GM12878 (cell line): Measurements from ENCODE around the gene NEUROG2. TPM values are rescaled to one million over a fixed set of nuclear protein-coding genes. Genes with fewer than 3 reads are reported as not detected.

ENCODE experiments used
- ASH2L ChIP-seq: fragments of 300-600, 200-600 bp; sonication (generic); IDR thresholded peaks from 2 replicates; pipeline ENCODE4 v1.6.1; 2017; ENCODE audit warnings: low read depth, mild to moderate bottlenecking, borderline replicate concordance
- BACH1 ChIP-seq: fragments of 450-650 bp; IDR thresholded peaks from 2 replicates; pipeline ENCODE4 v1.6.1; 2017; ENCODE audit warnings: mild to moderate bottlenecking, borderline replicate concordance
- EGR1 ChIP-seq, 2 experiments: IDR thresholded peaks; 1 replicate in 1 of 2; 2 replicates in 1 of 2; pipeline ENCODE4 v1.6.1; 2011 to 2012; ENCODE audit warnings: low read depth in 2 of 2, low read length in 2 of 2, borderline replicate concordance in 1 of 2, mild to moderate bottlenecking in 1 of 2, moderate library complexity in 1 of 2
- HDAC2 ChIP-seq: fragments of 200-600 bp; sonication (generic); IDR thresholded peaks from 2 replicates; pipeline ENCODE4 v1.6.1; 2017
- IKZF1 ChIP-seq: fragments of 450-650 bp; conservative IDR thresholded peaks from 2 replicates; pipeline ENCODE4 v1.6.1; 2017; ENCODE audit warnings: antibody characterized with exemption, mild to moderate bottlenecking
- IRF4 ChIP-seq: IDR thresholded peaks from 2 replicates; pipeline ENCODE4 v1.6.1; 2011; ENCODE audit warnings: low read depth, low read length
- MLLT1 ChIP-seq: fragments of 450-650 bp; IDR thresholded peaks from 2 replicates; pipeline ENCODE4 v1.6.1; 2016; ENCODE audit warnings: mild to moderate bottlenecking
- MTA2 ChIP-seq: fragments of 450-650 bp; IDR thresholded peaks from 2 replicates; pipeline ENCODE4 v1.6.1; 2016; ENCODE audit warnings: low read depth, mild to moderate bottlenecking, moderate library complexity
- MXI1 ChIP-seq: fragments of 150-350 bp; IDR thresholded peaks from 2 replicates; pipeline ENCODE4 v1.6.1; 2011; ENCODE audit warnings: low read depth, mild to moderate bottlenecking, inconsistent platforms, low read length, improper control_type of control experiment
- NBN ChIP-seq: fragments of 450-650 bp; IDR thresholded peaks from 2 replicates; pipeline ENCODE4 v1.6.1; 2016
- NKRF ChIP-seq: fragments of 450-650 bp; conservative IDR thresholded peaks from 2 replicates; pipeline ENCODE4 v1.6.1; 2017; ENCODE audit warnings: mild to moderate bottlenecking, moderate library complexity
- NR2C1 ChIP-seq: fragments of 450-650 bp; IDR thresholded peaks from 2 replicates; pipeline ENCODE4 v1.6.1; 2017; ENCODE audit warnings: antibody characterized with exemption, mild to moderate bottlenecking, moderate library complexity
- NR2F1 ChIP-seq: fragments of 450-650 bp; conservative IDR thresholded peaks from 2 replicates; pipeline ENCODE4 v1.6.1; 2017; ENCODE audit warnings: mild to moderate bottlenecking
- NRF1 ChIP-seq: conservative IDR thresholded peaks from 2 replicates; pipeline ENCODE4 v1.6.1; 2011; ENCODE audit warnings: mild to moderate bottlenecking, low read depth, low read length, improper control_type of control experiment
- PKNOX1 ChIP-seq: fragments of 450-650 bp; IDR thresholded peaks from 2 replicates; pipeline ENCODE4 v1.6.1; 2016; ENCODE audit warnings: mild to moderate bottlenecking
- POLR2A ChIP-seq: IDR thresholded peaks from 2 replicates; pipeline ENCODE4 v1.6.1; 2011; ENCODE audit warnings: low read depth, mild to moderate bottlenecking, low read length
- POLR2AphosphoS5 ChIP-seq: IDR thresholded peaks from 2 replicates; pipeline ENCODE4 v1.6.1; 2011; ENCODE audit warnings: mild to moderate bottlenecking, low read length, inconsistent platforms
- SMC3 ChIP-seq: IDR thresholded peaks from 2 replicates; pipeline ENCODE4 v1.6.1; 2011; ENCODE audit warnings: low read length, improper control_type of control experiment, borderline replicate concordance
- TCF3 ChIP-seq: IDR thresholded peaks from 2 replicates; pipeline ENCODE4 v1.6.1; 2012; ENCODE audit warnings: low read depth, mild to moderate bottlenecking, low read length, borderline replicate concordance; ENCODE audit not compliant: insufficient read depth
- YBX1 ChIP-seq: fragments of 450-650 bp; IDR thresholded peaks from 2 replicates; pipeline ENCODE4 v1.6.1; 2016; ENCODE audit warnings: antibody characterized with exemption
- ZNF217 ChIP-seq: fragments of 450-650 bp; IDR thresholded peaks from 2 replicates; pipeline ENCODE4 v1.6.1; 2017; ENCODE audit warnings: antibody characterized with exemption, mild to moderate bottlenecking
- ZNF24 ChIP-seq: fragments of 450-650 bp; IDR thresholded peaks from 2 replicates; pipeline ENCODE4 v1.6.1; 2017; ENCODE audit warnings: antibody characterized with exemption, mild to moderate bottlenecking
- ZNF384 ChIP-seq: IDR thresholded peaks from 2 replicates; pipeline ENCODE4 v1.6.1; 2012; ENCODE audit warnings: low read depth, mild to moderate bottlenecking, low read length, improper control_type of control experiment, borderline replicate concordance
- polyA plus RNA-seq, 11 experiments: library from polyadenylated mRNA; depleted of rRNA in 4 of 11; unstranded in 6 of 11; stranded (reverse) in 5 of 11; fragments of >200 nt; fragmentation: Nextera tagmentation in 4 of 11; fragmentation: Illumina TruSeq in 1 of 11; extraction: Ambion mirVana in 4 of 11; extraction: Trizol in 1 of 11; gene quantifications; 1 replicate in 1 of 11; 2 replicates in 10 of 11; pipeline versions ENCODE4 v1.2.1 to v1.2.3, GENCODE V29; 2011 to 2016; ENCODE audit warnings: inconsistent platforms in 2 of 11, missing spikeins in 2 of 11, low read depth in 1 of 11
- total RNA-seq, 4 experiments: library from RNA; depleted of rRNA in 3 of 4; stranded (reverse); fragments of >200 nt in 3 of 4; fragmentation: Illumina TruSeq in 1 of 4; extraction: Trizol in 1 of 4; gene quantifications; 2 replicates each; pipeline versions ENCODE4 v1.2.1 to v1.2.3, GENCODE V29; 2013 to 2021

Gene NEUROG2
- total and polyA plus RNA-seq, 10 of the 15 experiments (the other 5 are each of a cell fraction or from before 2014, with no cell fraction given), result 0.53 to 3.3 (median 1.1) TPM

GRCh38 chr4:112515198-112516065, 548 bp downstream of the NEUROG2 start (continued):
- 0 out of 2 replicates have a peak, but pooled peaks have one; percentile 38 for TF ChIP-seq MXI1
- TF ChIP-seq TCF3, result no peak
- TF ChIP-seq POLR2AphosphoS5, result peak; percentile 48; the same call in 1 of the 2 replicates
- 0 out of 2 replicates have a peak, but pooled peaks have one; percentile 40 for TF ChIP-seq HDAC2
- peak; percentile 45; the same call in 1 of the 2 replicates for TF ChIP-seq ASH2L
- peak; percentile 40; the same call in 1 of the 2 replicates for TF ChIP-seq BACH1
- TF ChIP-seq NRF1, result 0 out of 2 replicates have a peak, but pooled peaks have one; percentile 6
- TF ChIP-seq SMC3, result peak; percentile 8; the same call in 1 of the 2 replicates
- TF ChIP-seq MLLT1, result 0 out of 2 replicates have a peak, but pooled peaks have one; percentile 36
- TF ChIP-seq MTA2, result no peak
- TF ChIP-seq NKRF, result peak; percentile 30; the same call in 1 of the 2 replicates
- TF ChIP-seq ZNF217, result 0 out of 2 replicates have a peak, but pooled peaks have one; percentile 1
- TF ChIP-seq ZNF24, result peak; percentile 73
- TF ChIP-seq EGR1 (IDR thresholded peaks at IDR 0.05; ENCODE audit: borderline replicate concordance in 1 of 2, low read depth in 2 of 2, low read length in 2 of 2), result peak in 1 of 2 experiments; percentile 30; a peak in 1 of 3 replicates
- peak; percentile 84 for TF ChIP-seq PKNOX1
- TF ChIP-seq POLR2A, result peak; percentile 68
- TF ChIP-seq NR2F1, result peak; percentile 62
- no peak for TF ChIP-seq ZNF384
- TF ChIP-seq IRF4, result 0 out of 2 replicates have a peak, but pooled peaks have one; percentile 5
- no peak for TF ChIP-seq YBX1
- TF ChIP-seq NR2C1, result peak; percentile 51
- peak; percentile 50 for TF ChIP-seq IKZF1
- TF ChIP-seq NBN, result peak; percentile 35; the same call in 1 of the 2 replicates
